Prostate gland (tissue), 2 donors: ENCODE measurements around the gene GSG1L. TPM values are rescaled to one million over a fixed set of nuclear protein-coding genes. Genes with fewer than 3 reads are reported as not detected.

Experiments used
- DNase-seq: peaks from one replicate; pipeline ENCODE4 v3.0.0-alpha.2; 2019; ENCODE audit warnings: low spot score
- H3K27ac ChIP-seq, 2 donors: fragments of 200-600 bp; sonication (generic); 2 replicates each; pipeline ENCODE4 v1.5.1; 2017 to 2019
- H3K27me3 ChIP-seq: fragments of 200-600 bp; sonication (generic); replicated peaks from 2 replicates; pipeline ENCODE4 v1.5.1; 2019; ENCODE audit not compliant: insufficient read depth
- H3K36me3 ChIP-seq, 2 donors: fragments of 200-600 bp; sonication (generic); 1 replicate in 1 of 2; 2 replicates in 1 of 2; pipeline versions ENCODE4 v1.5.1 to v1.8.1; 2017 to 2019
- H3K4me1 ChIP-seq: fragments of 200-600 bp; sonication (generic); replicated peaks from 2 replicates; pipeline ENCODE4 v1.5.1; 2019
- H3K4me3 ChIP-seq, 2 donors: fragments of 200-600 bp; sonication (generic); 2 replicates each; pipeline ENCODE4 v1.5.1; 2017 to 2019
- H3K9me3 ChIP-seq: fragments of 200-600 bp; sonication (generic); 2 replicates; pipeline ENCODE4 v1.5.1; 2017
- CTCF ChIP-seq, 4 experiments: fragments of 200-600 bp in 2 of 4; fragments of 450-650 bp in 2 of 4; sonication (generic) in 2 of 4; IDR thresholded peaks; 1 replicate in 3 of 4; 2 replicates in 1 of 4; pipeline ENCODE4 v1.5.1; 2016 to 2019; ENCODE audit warnings: antibody characterized with exemption in 4 of 4, mild to moderate bottlenecking in 2 of 4, moderate library complexity in 2 of 4
- POLR2A ChIP-seq: fragments of 450-650 bp; IDR thresholded peaks from one replicate; pipeline ENCODE4 v1.6.1; 2016; ENCODE audit warnings: antibody characterized with exemption, mild to moderate bottlenecking
- POLR2AphosphoS5 ChIP-seq: sonication (generic); formaldehyde crosslinking; IDR thresholded peaks from one replicate; pipeline ENCODE4 v1.6.1; 2017; ENCODE audit warnings: antibody characterized with exemption
- WGBS: methylation state at CpG from one replicate; pipeline ENCODE4 v1.1.5; 2018; 5-methylcytosine and 5-hydroxymethylcytosine counted together
- intact Hi-C: fragments of 100-400 bp; cut with DNase I; formaldehyde crosslinking; loops from one replicate; pipeline ENCODE4 v1.14.2; 2022
- total RNA-seq, 2 donors: library from RNA; depleted of rRNA; stranded (reverse); fragments of >200 nt; gene quantifications; one replicate each; pipeline ENCODE4 v1.1.0, GENCODE V29; 2016

GSG1L gene
- total RNA-seq, 2 donors from 2014 or later: 0.91 TPM; not detected in 1

- H3K27ac ChIP-seq: no peak overlapping the region
- H3K36me3 ChIP-seq: no peaks in the 10 kb centered on the region
- no peak overlapping the region for H3K4me3 ChIP-seq
- no peak for DNase-seq
- TF ChIP-seq POLR2AphosphoS5 (no peak), POLR2A (no peak), CTCF (IDR thresholded peaks at IDR 0.05) (no peak)
- H3K9me3 ChIP-seq: no peaks in the 10 kb centered on the region
- H3K27me3 ChIP-seq: no peaks in the 10 kb centered on the region
- 80% methylated on average over 8 of the region's 8 CpGs for WGBS
- intact Hi-C loops: no loop called here
- no peaks in the 10 kb centered on the region for H3K4me1 ChIP-seq
These were observed 218.7 kb downstream of the GSG1L start for GRCh38 chr16:27844826-27845225.

GRCh38 chr16:27843800-27844199 lies 219.7 kb downstream of the GSG1L start:
- no peak for DNase-seq
- no peaks in the 10 kb centered on the region for H3K36me3 ChIP-seq
- TF ChIP-seq CTCF (IDR thresholded peaks at IDR 0.05) (no peak), POLR2AphosphoS5 (no peak), POLR2A (no peak)
- no peaks in the 10 kb centered on the region for H3K9me3 ChIP-seq
- no peak overlapping the region for H3K4me3 ChIP-seq
- 36% methylated on average over 1 of the region's 1 CpG for WGBS
- H3K27me3 ChIP-seq: no peaks in the 10 kb centered on the region
- H3K27ac ChIP-seq: no peak overlapping the region
- H3K4me1 ChIP-seq: no peaks in the 10 kb centered on the region
- intact Hi-C loops: no loop called here

GRCh38 chr16:27841911-27842310 lies 221.6 kb downstream of the GSG1L start:
- H3K9me3 ChIP-seq: no peaks in the 10 kb centered on the region
- no peaks in the 10 kb centered on the region for H3K36me3 ChIP-seq
- WGBS: 89% methylated on average over 24 of the region's 24 CpGs
- no peak overlapping the region for H3K4me3 ChIP-seq
- DNase-seq: no peak
- H3K4me1 ChIP-seq: no peaks in the 10 kb centered on the region
- H3K27me3 ChIP-seq: no peaks in the 10 kb centered on the region
- no peak for TF ChIP-seq CTCF (IDR thresholded peaks at IDR 0.05)
- TF ChIP-seq POLR2AphosphoS5: no peak
- TF ChIP-seq POLR2A: no peak
- no peak overlapping the region for H3K27ac ChIP-seq
- intact Hi-C loops: no loop called here

- Histone ChIP-seq H3K27me3 (no peaks in the 10 kb centered on the region), H3K4me1 (no peaks in the 10 kb centered on the region), H3K27ac (no peak overlapping the region), H3K4me3 (no peak overlapping the region), H3K9me3 (no peaks in the 10 kb centered on the region), H3K36me3 (no peaks in the 10 kb centered on the region)
- DNase-seq: no peak
- no peak for TF ChIP-seq POLR2A
- no peak for TF ChIP-seq CTCF (IDR thresholded peaks at IDR 0.05)
- TF ChIP-seq POLR2AphosphoS5: no peak
- WGBS: 68% methylated on average over 16 of the region's 16 CpGs
- intact Hi-C loops: no loop called here
These were observed 222.3 kb downstream of the GSG1L start for GRCh38 chr16:27841061-27841801.
